ENCODE results near the gene RABGAP1L.

- TF ChIP-seq POLR2A (IDR thresholded peaks at IDR 0.05; ENCODE audit: low read depth, low read length) (no peak), POLR2AphosphoS5 (IDR thresholded peaks at IDR 0.05; ENCODE audit: low read depth, low read length) (no peak), PAX5 (IDR thresholded peaks at IDR 0.05; ENCODE audit: insufficient read depth, low read length, severe bottlenecking) (no peak), TAF1 (IDR thresholded peaks at IDR 0.05; ENCODE audit: low read depth, low read length) (no peak)
These were observed 413.5 kb downstream of the RABGAP1L start for GRCh38 chr1:174572771-174573170.
